Rectal smooth muscle tissue (tissue), 1 donor: ENCODE data around the gene LONP1.

ENCODE experiments used
- H3K27ac ChIP-seq: one replicate; pipeline ENCODE4 v1.7.0; 2013; ENCODE audit warnings: low read depth, low read length, inconsistent platforms
- H3K27me3 ChIP-seq: one replicate; pipeline ENCODE4 v1.7.0; 2013; ENCODE audit warnings: low read length; ENCODE audit not compliant: control insufficient read depth, insufficient read depth
- H3K36me3 ChIP-seq: one replicate; pipeline ENCODE4 v1.7.0; 2013; ENCODE audit warnings: low read length; ENCODE audit not compliant: control insufficient read depth, insufficient read depth
- H3K4me1 ChIP-seq: one replicate; pipeline ENCODE4 v1.7.0; 2013; ENCODE audit warnings: low read length; ENCODE audit not compliant: control insufficient read depth, insufficient read depth
- H3K4me3 ChIP-seq: one replicate; pipeline ENCODE4 v1.7.0; 2013; ENCODE audit warnings: low read length
- H3K9ac ChIP-seq: one replicate; pipeline ENCODE4 v1.7.0; 2013; ENCODE audit warnings: low read length

Gene LONP1

DNA sequence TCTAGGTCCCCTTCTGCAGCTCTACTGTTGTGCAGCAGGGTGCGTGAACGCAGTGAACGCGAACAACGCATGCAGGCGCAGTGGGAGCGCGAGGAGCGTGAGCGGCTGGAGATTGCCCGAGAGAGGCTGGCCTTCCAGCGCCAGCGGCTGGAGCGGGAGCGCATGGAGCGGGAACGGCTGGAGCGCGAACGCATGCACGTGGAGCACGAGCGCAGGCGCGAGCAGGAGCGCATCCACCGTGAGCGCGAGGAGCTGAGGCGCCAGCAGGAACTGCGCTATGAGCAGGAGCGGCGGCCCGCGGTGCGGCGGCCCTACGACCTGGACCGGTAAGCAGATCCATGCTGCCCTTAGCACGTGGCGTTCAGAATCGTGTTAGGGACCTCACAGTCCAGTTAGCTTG, 58.5 kb downstream of the LONP1 start:
- Histone ChIP-seq H3K27me3 (no peaks in the 10 kb centered on the region), H3K4me1 (no peaks in the 10 kb centered on the region), H3K36me3 (peaks cover 46% of the 10 kb centered on the region), H3K4me3 (no peak overlapping the region), H3K27ac (no peak overlapping the region), H3K9ac (no peak overlapping the region)

DNA sequence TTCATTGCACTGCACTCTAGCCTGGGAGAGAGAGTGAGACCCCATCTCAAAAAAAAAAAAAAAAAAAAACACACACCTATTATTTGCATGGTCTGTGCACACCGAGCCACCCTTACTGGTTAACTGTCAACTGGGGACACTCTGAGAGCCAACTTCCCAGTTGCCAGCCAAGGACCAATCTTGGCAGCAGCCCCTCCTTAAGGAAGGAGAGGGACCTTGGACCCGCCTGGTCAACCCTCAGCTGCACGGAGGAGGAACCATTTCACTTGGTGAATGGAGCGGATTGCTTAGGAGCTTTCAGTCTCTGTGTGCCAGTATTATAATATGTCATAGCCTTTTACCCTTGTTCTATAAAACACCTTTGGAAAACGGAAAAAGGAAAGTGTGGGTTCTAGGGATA, 64.5 kb downstream of the LONP1 start:
- H3K4me1 ChIP-seq, result no peaks in the 10 kb centered on the region
- H3K36me3 ChIP-seq, result peaks cover 63% of the 10 kb centered on the region
- no peaks in the 10 kb centered on the region for H3K27me3 ChIP-seq
- H3K9ac ChIP-seq, result no peak overlapping the region
- H3K27ac ChIP-seq, result no peak overlapping the region
- no peak overlapping the region for H3K4me3 ChIP-seq

DNA sequence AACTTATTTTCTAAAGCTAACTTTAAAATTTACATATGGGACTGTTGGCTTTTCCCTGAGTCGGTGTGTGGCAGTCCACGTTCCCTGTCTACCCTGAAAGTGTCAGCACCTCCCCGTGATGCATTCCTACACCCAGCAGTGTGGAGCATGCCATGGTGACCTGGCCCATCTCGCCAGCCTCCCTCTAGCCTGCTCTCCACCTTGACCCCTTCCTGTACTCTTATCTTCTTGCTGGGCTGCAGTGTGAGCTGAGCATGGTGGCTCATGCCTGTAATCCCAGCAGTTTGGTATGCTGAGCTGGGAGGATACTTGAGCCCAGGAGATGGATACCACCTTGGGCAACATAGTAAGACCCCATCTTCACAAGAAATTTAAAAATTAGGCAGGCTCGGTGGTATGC, 65.0 kb downstream of the LONP1 start:
- Histone ChIP-seq H3K36me3 (peaks cover 63% of the 10 kb centered on the region), H3K4me1 (no peaks in the 10 kb centered on the region), H3K27me3 (no peaks in the 10 kb centered on the region), H3K27ac (no peak overlapping the region), H3K4me3 (no peak overlapping the region), H3K9ac (no peak overlapping the region)

DNA sequence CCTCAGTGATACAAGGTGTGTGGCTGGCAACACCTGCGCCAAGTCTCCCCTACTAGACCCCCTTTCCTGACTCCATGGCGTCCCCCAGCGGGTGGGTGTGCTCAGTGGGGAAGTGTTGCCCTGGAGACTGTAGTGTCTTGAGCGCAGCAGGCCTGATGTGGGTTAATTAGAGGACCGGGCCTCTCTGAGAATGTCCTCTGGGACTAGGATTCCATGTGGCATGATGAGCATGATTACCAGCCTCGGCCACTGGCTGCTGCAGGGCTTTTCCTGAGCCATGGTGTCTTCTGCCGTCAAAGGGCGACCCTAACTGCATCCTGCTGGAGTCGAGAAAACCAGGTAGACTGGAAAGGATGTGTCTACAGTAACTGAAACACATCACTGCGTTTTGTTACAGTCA, 67.7 kb downstream of the LONP1 start:
- peaks cover 63% of the 10 kb centered on the region for H3K36me3 ChIP-seq
- no peak overlapping the region for H3K27ac ChIP-seq
- H3K27me3 ChIP-seq, result no peaks in the 10 kb centered on the region
- no peak overlapping the region for H3K4me3 ChIP-seq
- H3K9ac ChIP-seq, result no peak overlapping the region
- H3K4me1 ChIP-seq, result no peaks in the 10 kb centered on the region

DNA sequence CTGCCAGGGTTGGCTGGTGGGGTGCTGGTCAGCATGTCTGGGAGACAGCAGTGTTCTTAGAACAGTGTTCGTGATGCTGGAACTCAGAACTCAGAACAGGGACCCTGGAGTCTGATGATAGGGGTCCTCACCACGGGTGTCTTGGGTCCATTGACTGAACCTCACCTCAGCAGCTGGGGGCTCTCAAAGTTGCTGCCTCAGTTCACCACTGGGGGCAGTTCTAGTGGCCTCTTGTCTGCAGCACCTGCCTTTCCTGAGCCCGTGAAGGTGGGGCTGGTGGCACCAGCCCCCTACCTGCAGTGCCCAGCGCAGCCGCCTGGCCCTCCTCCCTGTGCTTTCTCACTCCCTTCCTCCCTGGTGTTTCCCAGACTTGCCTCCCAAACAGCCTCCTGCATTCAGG, 68.6 kb downstream of the LONP1 start:
- H3K36me3 ChIP-seq, result peaks cover 68% of the 10 kb centered on the region
- no peak overlapping the region for H3K4me3 ChIP-seq
- H3K27me3 ChIP-seq, result no peaks in the 10 kb centered on the region
- H3K27ac ChIP-seq, result no peak overlapping the region
- H3K9ac ChIP-seq, result no peak overlapping the region
- H3K4me1 ChIP-seq, result no peaks in the 10 kb centered on the region

DNA sequence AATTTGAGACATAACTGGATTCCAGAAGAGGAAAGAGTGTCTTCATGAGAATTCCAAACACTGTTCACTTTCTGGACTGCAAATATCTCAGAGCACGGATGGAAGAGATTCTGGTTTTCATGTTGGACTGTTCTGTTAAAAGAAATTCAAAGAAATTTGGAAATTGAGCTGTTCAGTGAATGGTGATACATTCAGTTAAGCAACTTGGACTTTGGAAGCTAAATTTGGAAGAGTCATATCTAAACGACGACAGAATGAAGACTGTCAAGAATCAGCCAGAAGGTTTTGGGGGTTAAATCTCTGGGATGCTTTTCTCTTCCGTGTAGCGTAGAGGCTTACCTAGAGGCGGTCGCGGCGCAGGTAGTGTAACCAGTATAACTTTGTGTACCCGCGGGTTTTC, 71.5 kb downstream of the LONP1 start:
- no peaks in the 10 kb centered on the region for H3K27me3 ChIP-seq
- peaks cover 61% of the 10 kb centered on the region for H3K36me3 ChIP-seq
- H3K4me1 ChIP-seq, result no peaks in the 10 kb centered on the region
- H3K27ac ChIP-seq, result no peak overlapping the region
- no peak overlapping the region for H3K4me3 ChIP-seq
- H3K9ac ChIP-seq, result no peak overlapping the region

DNA sequence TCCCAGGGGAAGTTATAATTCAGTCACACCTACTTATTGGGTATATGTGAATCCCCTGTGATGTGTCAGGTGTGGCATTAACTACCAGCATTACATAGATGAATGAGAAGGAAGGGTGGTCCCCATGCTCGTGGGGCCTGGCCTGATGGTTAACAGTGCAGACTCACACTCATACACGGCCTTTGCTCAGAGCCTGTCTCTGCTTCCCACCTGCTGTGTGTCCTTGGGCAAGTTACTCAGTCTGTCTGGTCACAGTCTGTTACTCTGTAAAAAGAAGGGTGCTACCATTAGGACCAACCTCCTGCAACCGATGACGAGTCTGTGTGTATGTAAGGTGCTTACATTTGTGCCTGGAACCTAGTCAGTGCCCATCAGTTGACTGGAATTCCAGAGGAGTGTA, 73.2 kb downstream of the LONP1 start:
- Histone ChIP-seq H3K9ac (no peak overlapping the region), H3K27ac (no peak overlapping the region), H3K4me3 (no peak overlapping the region), H3K36me3 (peaks cover 46% of the 10 kb centered on the region), H3K4me1 (no peaks in the 10 kb centered on the region), H3K27me3 (no peaks in the 10 kb centered on the region)

DNA sequence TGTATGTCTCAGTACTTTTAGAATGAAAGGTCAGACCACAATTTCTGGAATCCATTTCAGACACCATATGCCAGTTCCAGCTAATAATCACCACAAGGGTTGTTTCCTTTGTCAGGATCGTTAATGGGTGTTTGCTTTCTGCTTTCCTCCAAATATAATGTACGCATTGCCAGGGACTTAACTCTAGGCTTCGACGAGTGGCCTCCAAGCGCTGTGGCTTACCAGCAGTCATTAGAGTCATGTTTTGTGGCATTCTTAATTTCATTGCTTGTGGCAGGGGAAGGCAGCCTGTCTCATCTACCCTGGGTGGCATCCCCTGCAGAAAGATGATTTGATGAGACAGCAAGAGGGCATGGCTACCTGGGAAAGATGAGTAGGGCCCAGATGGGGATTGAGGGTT, 74.5 kb downstream of the LONP1 start:
- no peaks in the 10 kb centered on the region for H3K27me3 ChIP-seq
- no peak overlapping the region for H3K27ac ChIP-seq
- H3K9ac ChIP-seq, result no peak overlapping the region
- H3K4me3 ChIP-seq, result no peak overlapping the region
- no peaks in the 10 kb centered on the region for H3K4me1 ChIP-seq
- peaks cover 39% of the 10 kb centered on the region for H3K36me3 ChIP-seq

DNA sequence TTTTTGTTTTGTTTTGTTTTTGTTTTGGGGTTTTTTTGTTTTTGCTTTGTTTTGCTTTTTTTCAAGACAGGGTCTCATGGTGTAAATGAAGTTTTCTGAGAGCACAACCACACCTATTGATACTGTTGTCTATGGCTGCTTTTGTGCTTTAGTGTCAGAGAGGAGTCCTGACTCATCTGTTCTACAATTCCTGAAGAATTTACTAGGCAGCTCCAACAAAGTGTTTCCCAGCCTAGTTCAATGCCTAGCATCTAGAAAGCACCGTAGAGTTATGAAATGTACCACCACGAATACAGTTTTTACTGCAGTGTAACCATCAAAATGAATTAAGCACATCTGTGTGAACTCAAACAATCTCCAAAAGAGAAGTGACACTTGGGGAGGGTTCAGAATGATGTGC, 75.9 kb downstream of the LONP1 start:
- no peaks in the 10 kb centered on the region for H3K4me1 ChIP-seq
- H3K9ac ChIP-seq, result no peak overlapping the region
- peaks cover 33% of the 10 kb centered on the region for H3K36me3 ChIP-seq
- no peak overlapping the region for H3K4me3 ChIP-seq
- H3K27me3 ChIP-seq, result no peaks in the 10 kb centered on the region
- H3K27ac ChIP-seq, result no peak overlapping the region

DNA sequence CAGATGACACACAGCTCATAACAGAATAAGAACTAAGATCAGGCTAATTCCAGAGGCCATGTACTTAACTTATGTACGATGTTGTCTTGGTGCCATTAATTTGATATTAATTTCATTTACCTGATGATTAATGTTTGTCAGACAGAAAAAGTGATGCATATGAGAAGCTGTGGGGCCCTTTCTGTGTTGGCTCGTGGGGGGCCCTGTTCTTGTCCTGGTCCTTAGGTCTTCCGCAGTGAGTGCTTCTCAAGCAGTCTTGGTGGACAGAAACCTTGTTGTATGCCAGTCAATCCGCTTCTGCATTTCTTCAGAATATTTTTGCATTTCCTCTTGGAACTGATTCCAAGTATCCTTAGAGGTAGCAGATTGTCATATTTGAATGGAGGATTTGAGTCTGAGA, 76.9 kb downstream of the LONP1 start:
- Histone ChIP-seq H3K4me1 (no peaks in the 10 kb centered on the region), H3K27ac (no peak overlapping the region), H3K36me3 (peaks cover 29% of the 10 kb centered on the region), H3K9ac (no peak overlapping the region), H3K27me3 (no peaks in the 10 kb centered on the region), H3K4me3 (no peak overlapping the region)

DNA sequence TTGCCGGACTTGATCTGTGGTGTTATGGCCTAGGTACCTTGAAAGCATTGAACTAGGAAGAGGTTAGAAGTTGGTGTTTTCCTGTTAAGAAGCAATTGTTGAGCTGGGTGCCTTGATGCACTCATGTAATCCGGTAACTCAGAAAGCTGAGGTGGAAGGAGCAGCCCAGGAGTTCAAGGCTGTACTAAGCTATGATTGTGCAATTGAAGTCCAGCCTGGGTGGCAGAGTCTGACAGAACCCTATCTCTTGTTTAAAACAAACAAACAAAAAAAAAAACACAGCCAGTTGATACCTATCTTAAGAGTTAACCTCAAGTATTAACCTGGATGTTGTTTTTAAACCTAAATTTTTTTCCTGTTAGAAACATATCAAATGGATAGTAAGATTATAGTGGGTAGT, 77.7 kb downstream of the LONP1 start:
- Histone ChIP-seq H3K27me3 (no peaks in the 10 kb centered on the region), H3K36me3 (peaks cover 24% of the 10 kb centered on the region), H3K4me3 (no peak overlapping the region), H3K4me1 (no peaks in the 10 kb centered on the region), H3K9ac (no peak overlapping the region), H3K27ac (no peak overlapping the region)
